ENCODE measurements around the gene PUSL1. TPM values are rescaled to one million over a fixed set of nuclear protein-coding genes. Genes with fewer than 3 reads are reported as not detected.

The PUSL1 gene, protein sequence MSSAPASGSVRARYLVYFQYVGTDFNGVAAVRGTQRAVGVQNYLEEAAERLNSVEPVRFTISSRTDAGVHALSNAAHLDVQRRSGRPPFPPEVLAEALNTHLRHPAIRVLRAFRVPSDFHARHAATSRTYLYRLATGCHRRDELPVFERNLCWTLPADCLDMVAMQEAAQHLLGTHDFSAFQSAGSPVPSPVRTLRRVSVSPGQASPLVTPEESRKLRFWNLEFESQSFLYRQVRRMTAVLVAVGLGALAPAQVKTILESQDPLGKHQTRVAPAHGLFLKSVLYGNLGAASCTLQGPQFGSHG
- total RNA-seq: 11.4 and 16.8 TPM in 2 replicates

GRCh38 chr1:1307923-1308755, at the start of gene PUSL1, which contains the start of gene ACAP3:
PUSL1 (plus strand) TSS chr1:1308597; CDS start chr1:1308644, 47 bp downstream.
ACAP3 (minus strand) TSS chr1:1307930; CDS start chr1:1307815, 115 bp downstream.

DNA sequence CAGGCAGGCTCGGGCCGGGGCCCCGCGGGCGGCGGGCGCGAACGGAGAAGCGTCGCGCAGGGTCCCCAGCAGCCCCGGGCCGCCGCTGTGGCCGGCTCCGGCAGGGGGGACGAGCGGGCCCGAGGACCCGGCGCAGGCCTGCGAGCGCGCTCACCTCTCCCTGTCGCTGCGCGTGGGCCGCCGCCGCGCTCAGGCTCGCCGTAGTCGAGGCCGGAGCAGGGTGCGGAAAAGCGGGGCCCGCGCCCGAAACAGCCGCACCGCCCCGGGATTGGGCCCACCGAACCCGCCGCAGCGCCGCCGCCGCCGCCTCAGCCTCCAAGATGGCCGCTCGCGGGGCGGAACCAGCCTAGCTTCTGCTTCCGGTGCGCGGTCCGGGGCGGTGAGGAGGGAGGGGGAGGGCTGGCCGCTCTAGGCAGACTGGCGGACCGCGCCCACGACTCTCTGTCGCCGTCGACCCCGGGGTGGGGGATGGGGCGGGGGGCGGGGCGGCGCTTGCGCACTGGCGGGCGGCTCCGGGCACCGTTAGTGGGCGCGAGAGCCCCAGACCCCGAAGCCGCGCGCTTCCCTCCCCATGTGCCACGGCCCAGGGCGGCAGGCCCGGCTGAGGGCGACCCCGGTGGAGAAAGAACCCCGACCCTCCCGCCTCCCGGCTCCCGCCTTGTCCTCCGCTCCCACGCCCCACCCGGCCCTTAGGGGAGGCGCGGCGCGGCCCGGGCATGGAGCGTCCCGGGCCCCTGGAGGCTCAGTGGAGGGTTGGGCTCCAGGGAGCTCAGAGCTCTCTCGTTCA, 34.7 kb upstream of the PUSL1 start, which contains the start of gene UBE2J2:
TSS of gene UBE2J2 (minus strand) at position 343 of the 787 bp plus-strand sequence. CDS start 5,862 bp downstream, outside the sequence.

DNA sequence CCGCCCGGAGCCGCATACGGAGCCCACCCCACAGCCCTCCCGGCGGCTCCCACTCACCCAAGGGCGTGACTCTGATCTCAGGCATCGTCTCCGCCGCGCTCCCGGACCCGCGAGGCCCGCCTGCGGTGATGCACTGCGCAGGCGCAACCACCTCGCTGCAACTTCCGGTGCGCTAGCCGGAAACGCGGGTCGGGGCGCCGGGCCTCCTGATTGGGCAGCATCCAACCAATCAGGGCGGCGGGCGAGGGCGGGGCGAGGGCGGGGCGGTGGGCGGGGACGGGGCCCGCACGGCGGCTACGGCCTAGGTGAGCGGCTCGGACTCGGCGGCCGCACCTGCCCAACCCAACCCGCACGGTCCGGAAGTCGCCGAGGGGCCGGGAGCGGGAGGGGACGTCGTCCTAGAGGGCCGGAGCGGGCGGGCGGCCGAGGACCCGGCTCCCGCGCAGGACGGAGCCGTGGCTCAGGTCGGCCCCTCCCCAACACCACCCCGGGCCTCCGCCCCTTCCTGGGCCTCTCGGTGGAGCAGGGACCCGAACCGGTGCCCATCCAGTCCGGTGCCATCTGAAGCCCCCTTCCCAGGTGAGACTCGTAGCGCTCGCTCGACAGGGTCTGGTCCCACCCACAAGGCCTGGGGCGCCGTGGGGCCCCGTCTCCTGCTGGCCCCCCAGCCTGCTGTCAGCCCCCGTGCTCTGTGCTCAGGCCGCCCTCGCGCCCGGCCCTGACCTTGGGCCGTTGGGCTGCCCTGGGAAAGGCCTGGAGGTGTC, 16.3 kb downstream of the PUSL1 start, which contains the start of the genes CPTP and INTS11:
TSS of gene CPTP (plus strand) at position 279 of the 764 bp plus-strand sequence. CDS start 2,109 bp downstream, outside the sequence.
TSS of gene INTS11 (minus strand) at position 137 of the 764 bp plus-strand sequence. CDS start at position 85, 52 bp downstream.

GRCh38 chr1:1331068-1331965, 22.9 kb downstream of the PUSL1 start, which contains the start of gene TAS1R3:
TAS1R3 (plus strand) TSS chr1:1331280; CDS start chr1:1331346, 66 bp downstream.

GRCh38 chr1:1349256-1350012, 41.0 kb downstream of the PUSL1 start, which contains the start of gene DVL1:
DVL1 (minus strand) TSS chr1:1349418; CDS start chr1:1349065, 353 bp downstream.

GRCh38 chr1:1358433-1359271, 50.3 kb downstream of the PUSL1 start, which contains the start of gene MXRA8:
MXRA8 (minus strand) TSS chr1:1358555; CDS start chr1:1358504, 51 bp downstream.

Other genes with a start within 250 kb of the PUSL1 start
- gene RNF223, start 234.3 kb upstream of the PUSL1 start, total RNA-seq: not detected in 2 replicates
- gene C1orf159, start 192.5 kb upstream of the PUSL1 start, total RNA-seq: 4.5 and 5.6 TPM in 2 replicates
- not detected in 2 replicates for gene TTLL10, start 134.7 kb upstream of the PUSL1 start, total RNA-seq
- gene TNFRSF18, start 102.0 kb upstream of the PUSL1 start, total RNA-seq: not detected in 2 replicates
- gene TNFRSF4, start 94.4 kb upstream of the PUSL1 start, total RNA-seq: 0.12 and 0.13 TPM in 2 replicates
- gene SDF4, start 76.6 kb upstream of the PUSL1 start, total RNA-seq: 116 and 143 TPM in 2 replicates
- 16.3 and 21.9 TPM in 2 replicates for gene B3GALT6, start 76.4 kb upstream of the PUSL1 start, total RNA-seq
- gene C1QTNF12, start 61.9 kb upstream of the PUSL1 start, total RNA-seq: 0.40 and 0.75 TPM in 2 replicates
- 25.6 and 34.3 TPM in 2 replicates for gene UBE2J2, start 34.7 kb upstream of the PUSL1 start, total RNA-seq
- gene SCNN1D, start 28.2 kb upstream of the PUSL1 start, total RNA-seq: 0.53 and 0.68 TPM in 2 replicates
- gene ACAP3, start 667 bp upstream of the PUSL1 start, total RNA-seq: 35.4 and 38.3 TPM in 2 replicates
- 57.1 and 58.8 TPM in 2 replicates for gene INTS11, start 16.1 kb downstream of the PUSL1 start, total RNA-seq
- gene CPTP, start 16.2 kb downstream of the PUSL1 start, total RNA-seq: 8.6 and 9.9 TPM in 2 replicates
- gene TAS1R3, start 22.7 kb downstream of the PUSL1 start, total RNA-seq: 0.06 and 0.26 TPM in 2 replicates
- gene DVL1, start 40.8 kb downstream of the PUSL1 start, total RNA-seq: 63.8 and 102 TPM in 2 replicates
- gene MXRA8, start 50.0 kb downstream of the PUSL1 start, total RNA-seq: 282 and 369 TPM in 2 replicates
- gene AURKAIP1, start 66.6 kb downstream of the PUSL1 start, total RNA-seq: 98.4 and 131 TPM in 2 replicates
- gene CCNL2, start 90.7 kb downstream of the PUSL1 start, total RNA-seq: 103 and 125 TPM in 2 replicates
- 119 and 121 TPM in 2 replicates for gene MRPL20, start 98.7 kb downstream of the PUSL1 start, total RNA-seq
- 0.37 and 0.40 TPM in 2 replicates for gene ANKRD65, start 112.7 kb downstream of the PUSL1 start, total RNA-seq
- 1.6 and 2.5 TPM in 2 replicates for gene VWA1, start 127.1 kb downstream of the PUSL1 start, total RNA-seq
- gene ATAD3C, start 141.1 kb downstream of the PUSL1 start, total RNA-seq: 0.56 and 0.66 TPM in 2 replicates
- 14.2 and 22.7 TPM in 2 replicates for gene ATAD3B, start 163.2 kb downstream of the PUSL1 start, total RNA-seq
- 22.9 and 47.2 TPM in 2 replicates for gene ATAD3A, start 203.6 kb downstream of the PUSL1 start, total RNA-seq
- gene TMEM240, start 232.0 kb downstream of the PUSL1 start, total RNA-seq: 2.0 and 2.8 TPM in 2 replicates